Suprapubic skin (tissue), 3 donors: ENCODE data around the gene ITGA6.

Experiments used
- CTCF ChIP-seq, 2 donors: fragments of 200-600 bp in 1 of 2; fragments of 450-650 bp in 1 of 2; sonication (generic) in 1 of 2; IDR thresholded peaks; one replicate each; pipeline ENCODE4 v1.5.1; 2016 to 2019; ENCODE audit warnings: antibody characterized with exemption in 2 of 2, mild to moderate bottlenecking in 1 of 2, moderate library complexity in 1 of 2
- POLR2A ChIP-seq, 2 donors: fragments of 450-650 bp; IDR thresholded peaks; one replicate each; pipeline ENCODE4 v1.6.1; 2017; ENCODE audit warnings: antibody characterized with exemption in 2 of 2, mild to moderate bottlenecking in 2 of 2, moderate library complexity in 2 of 2

- TF ChIP-seq CTCF (IDR thresholded peaks at IDR 0.05) (no peak), POLR2A (IDR thresholded peaks at IDR 0.05) (no peak)
Measured at GRCh38 chr2:172545408-172546075, 118.2 kb downstream of the ITGA6 start.
